Natural killer cell (primary cell): ENCODE results near the gene HEATR3. TPM values are rescaled to one million over a fixed set of nuclear protein-coding genes. Genes with fewer than 3 reads are reported as not detected.
"Not testable (repeated sequence)": the region's sequence is repeated elsewhere in the genome, so short reads cannot be mapped to it uniquely, and the experiment has no call there.

Experiments used
- ATAC-seq, 3 donors: fragments of 150-1000 bp in 2 of 3; fragments of 200-7000 bp in 1 of 3; cut with Tn5 transposase; 1 replicate in 1 of 3; 2 replicates in 2 of 3; pipeline ENCODE4 v1.10.0; 2021; ENCODE audit warnings: mild to moderate bottlenecking in 2 of 3, moderate library complexity in 2 of 3
- DNase-seq, 2 donors: peaks; one replicate each; pipeline versions ENCODE4 v3.0.0 to v3.0.0-alpha.2; 2013 to 2021; ENCODE audit warnings: mixed read lengths in 1 of 2
- H3K27ac ChIP-seq: one replicate; pipeline ENCODE4 v1.5.1; 2013; ENCODE audit warnings: mild to moderate bottlenecking, low read length
- H3K27me3 ChIP-seq: one replicate; pipeline ENCODE4 v1.6.1; 2013; ENCODE audit warnings: low read length; ENCODE audit not compliant: control insufficient read depth, insufficient read depth
- H3K36me3 ChIP-seq: one replicate; pipeline ENCODE4 v1.6.1; 2013; ENCODE audit warnings: low read length; ENCODE audit not compliant: control insufficient read depth, insufficient read depth
- H3K4me1 ChIP-seq: one replicate; pipeline ENCODE4 v1.6.1; 2013; ENCODE audit warnings: low read length; ENCODE audit not compliant: control insufficient read depth, insufficient read depth
- H3K4me3 ChIP-seq: one replicate; pipeline ENCODE4 v1.5.1; 2013; ENCODE audit warnings: low read length
- H3K9me3 ChIP-seq: one replicate; pipeline ENCODE4 v1.6.1; 2013; ENCODE audit warnings: low read length; ENCODE audit not compliant: control insufficient read depth, insufficient read depth
- H3K27ac Mint-ChIP-seq, 2 donors: one replicate each; pipeline ENCODE4 v1.8.0; 2022; ENCODE audit warnings: mild to moderate bottlenecking in 2 of 2, mixed read lengths in 2 of 2, moderate library complexity in 1 of 2
- H3K27me3 Mint-ChIP-seq, 2 donors: one replicate each; pipeline ENCODE4 v1.8.0; 2022; ENCODE audit warnings: low read depth in 2 of 2, mixed read lengths in 2 of 2
- H3K36me3 Mint-ChIP-seq: one replicate; pipeline ENCODE4 v1.8.0; 2022; ENCODE audit warnings: mixed read lengths
- H3K4me1 Mint-ChIP-seq, 2 donors: one replicate each; pipeline ENCODE4 v1.8.0; 2022; ENCODE audit warnings: mixed read lengths in 2 of 2
- H3K4me3 Mint-ChIP-seq: one replicate; pipeline ENCODE4 v1.8.0; 2022; ENCODE audit warnings: mild to moderate bottlenecking, moderate library complexity, mixed read lengths
- H3K9me3 Mint-ChIP-seq, 2 donors: one replicate each; pipeline ENCODE4 v1.8.0; 2022; ENCODE audit warnings: mixed read lengths in 2 of 2
- WGBS: methylation state at CpG from one replicate; pipeline ENCODE4 v1.1.7; 2013; ENCODE audit warnings: missing lambda C conversion rate; ENCODE audit not compliant: insufficient coverage; 5-methylcytosine and 5-hydroxymethylcytosine counted together
- intact Hi-C: fragments of 100-400 bp; cut with micrococcal nuclease; formaldehyde crosslinking; loops from one replicate; pipeline ENCODE4 v1.14.2; 2022
- total RNA-seq, 4 donors: library from RNA; stranded (reverse); fragments of 120-200 nt in 1 of 4; gene quantifications; one replicate each; pipeline versions ENCODE4 v1.2.3 to v1.2.4, GENCODE V29; 2013 to 2022
- TF ChIP-seq, protein P1 (sequence below): fragments of 200-600 bp; IDR thresholded peaks from one replicate; pipeline ENCODE4 v1.8.0; 2022; ENCODE audit warnings: antibody characterized with exemption

The HEATR3 gene
- total RNA-seq, 3 donors from 2014 or later (not counting 1 experiment from before 2014, with no cell fraction given) = 14.6 to 25.0 (median 21.4) TPM

DNA sequence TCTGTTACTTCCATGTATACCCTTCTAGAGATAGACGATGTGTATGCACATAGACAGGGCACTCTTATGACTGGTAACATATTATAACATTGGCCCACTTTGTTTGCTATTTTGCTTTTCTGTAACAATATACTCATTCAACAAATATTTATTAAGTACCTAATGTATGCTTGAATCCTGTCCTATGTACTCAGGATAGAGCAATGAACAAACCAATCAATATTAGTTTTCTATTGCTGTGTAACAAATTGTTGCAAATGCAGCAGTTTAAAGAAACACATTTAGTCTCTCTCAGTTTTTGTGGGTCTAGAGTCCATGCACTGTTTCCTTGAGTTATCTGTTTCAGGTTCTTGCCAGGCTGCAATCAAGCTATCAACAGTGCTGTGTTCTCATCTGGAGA is 57.6 kb downstream of the HEATR3 start:
- no peaks in the 10 kb centered on the region for H3K36me3 Mint-ChIP-seq
- DNase-seq (no peak), ATAC-seq (no peak)
- Histone ChIP-seq H3K9me3 (no peaks in the 10 kb centered on the region), H3K4me3 (no peak overlapping the region), H3K27ac (no peak overlapping the region), H3K27me3 (no peaks in the 10 kb centered on the region), H3K4me1 (no peaks in the 10 kb centered on the region), H3K36me3 (no peaks in the 10 kb centered on the region)
- WGBS = 100% methylated on average over 1 of the region's 1 CpG
- TF ChIP-seq, protein P1, sequence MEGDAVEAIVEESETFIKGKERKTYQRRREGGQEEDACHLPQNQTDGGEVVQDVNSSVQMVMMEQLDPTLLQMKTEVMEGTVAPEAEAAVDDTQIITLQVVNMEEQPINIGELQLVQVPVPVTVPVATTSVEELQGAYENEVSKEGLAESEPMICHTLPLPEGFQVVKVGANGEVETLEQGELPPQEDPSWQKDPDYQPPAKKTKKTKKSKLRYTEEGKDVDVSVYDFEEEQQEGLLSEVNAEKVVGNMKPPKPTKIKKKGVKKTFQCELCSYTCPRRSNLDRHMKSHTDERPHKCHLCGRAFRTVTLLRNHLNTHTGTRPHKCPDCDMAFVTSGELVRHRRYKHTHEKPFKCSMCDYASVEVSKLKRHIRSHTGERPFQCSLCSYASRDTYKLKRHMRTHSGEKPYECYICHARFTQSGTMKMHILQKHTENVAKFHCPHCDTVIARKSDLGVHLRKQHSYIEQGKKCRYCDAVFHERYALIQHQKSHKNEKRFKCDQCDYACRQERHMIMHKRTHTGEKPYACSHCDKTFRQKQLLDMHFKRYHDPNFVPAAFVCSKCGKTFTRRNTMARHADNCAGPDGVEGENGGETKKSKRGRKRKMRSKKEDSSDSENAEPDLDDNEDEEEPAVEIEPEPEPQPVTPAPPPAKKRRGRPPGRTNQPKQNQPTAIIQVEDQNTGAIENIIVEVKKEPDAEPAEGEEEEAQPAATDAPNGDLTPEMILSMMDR = no peak
- H3K9me3 Mint-ChIP-seq = no peaks in the 10 kb centered on the region
- peaks cover 0 to 9% of the 10 kb centered on the region in 2 donors for H3K27me3 Mint-ChIP-seq
- no peak overlapping the region for H3K27ac Mint-ChIP-seq
- no peak overlapping the region for H3K4me3 Mint-ChIP-seq
- intact Hi-C loops = no loop called here
- no peaks in the 10 kb centered on the region for H3K4me1 Mint-ChIP-seq

DNA sequence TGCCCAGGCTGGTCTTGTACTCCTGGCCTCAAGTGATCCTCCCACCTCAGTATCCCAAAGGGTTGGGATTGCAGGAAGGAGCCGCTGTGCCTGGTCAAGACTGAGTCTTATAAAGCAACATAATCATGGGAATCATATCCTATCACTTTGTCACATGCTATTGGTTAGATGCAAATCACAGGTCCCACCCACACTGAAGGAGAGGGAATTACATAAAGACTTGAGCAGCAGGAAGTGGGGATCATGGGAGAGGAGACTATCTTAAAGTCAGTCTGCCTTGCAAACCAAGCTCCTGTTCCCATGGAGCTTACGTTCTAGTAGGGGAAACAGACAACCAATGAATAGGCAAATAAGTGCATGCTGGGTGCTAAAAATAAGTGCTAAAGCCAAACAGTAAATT is 59.0 kb downstream of the HEATR3 start:
- Histone ChIP-seq H3K27ac (no peak overlapping the region), H3K27me3 (no peaks in the 10 kb centered on the region), H3K4me1 (no peaks in the 10 kb centered on the region), H3K4me3 (no peak overlapping the region), H3K36me3 (no peaks in the 10 kb centered on the region), H3K9me3 (no peaks in the 10 kb centered on the region)
- no peaks in the 10 kb centered on the region for H3K36me3 Mint-ChIP-seq
- no peaks in the 10 kb centered on the region for H3K4me1 Mint-ChIP-seq
- WGBS = 82% methylated on average over 2 of the region's 2 CpGs
- no peaks in the 10 kb centered on the region for H3K9me3 Mint-ChIP-seq
- intact Hi-C loops = no loop called here
- no peak for ATAC-seq
- H3K27ac Mint-ChIP-seq = no peak overlapping the region
- no peak overlapping the region for H3K4me3 Mint-ChIP-seq
- no peak for DNase-seq
- peaks cover 0 to 14% of the 10 kb centered on the region in 2 donors for H3K27me3 Mint-ChIP-seq
- TF ChIP-seq, protein P1 = no peak

DNA sequence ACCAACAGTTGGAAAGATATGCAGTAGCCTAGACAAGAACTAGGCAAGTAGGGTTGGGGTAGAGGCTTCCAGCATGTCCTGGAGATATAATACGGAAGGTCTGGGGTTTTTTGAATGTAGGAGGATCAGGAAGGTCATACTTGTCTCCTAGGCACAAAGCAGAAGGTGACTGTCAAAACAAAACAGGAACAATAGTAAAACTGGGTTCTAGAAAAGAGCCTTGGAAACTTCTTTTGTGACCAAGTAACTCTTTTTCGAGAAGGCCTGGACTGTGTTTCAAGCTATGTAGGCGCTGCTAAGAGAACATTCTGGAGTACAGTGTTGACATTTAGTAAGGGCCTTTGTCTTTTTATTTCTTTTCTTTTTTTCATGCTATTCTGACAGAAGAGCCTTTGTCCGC is 60.4 kb downstream of the HEATR3 start:
- Mint-ChIP-seq H3K36me3 (no peaks in the 10 kb centered on the region), H3K9me3 (no peaks in the 10 kb centered on the region), H3K4me3 (no peak overlapping the region), H3K27ac (no peak overlapping the region), H3K4me1 (no peaks in the 10 kb centered on the region), H3K27me3 (peaks cover 0 to 14% of the 10 kb centered on the region in 2 donors)
- ATAC-seq (no peak), DNase-seq (no peak)
- TF ChIP-seq, protein P1 = no peak
- 95% methylated on average over 4 of the region's 4 CpGs for WGBS
- no peaks in the 10 kb centered on the region for H3K36me3 ChIP-seq
- no peaks in the 10 kb centered on the region for H3K9me3 ChIP-seq
- no peaks in the 10 kb centered on the region for H3K27me3 ChIP-seq
- no peak overlapping the region for H3K27ac ChIP-seq
- intact Hi-C loops = no loop called here
- H3K4me3 ChIP-seq = no peak overlapping the region
- no peaks in the 10 kb centered on the region for H3K4me1 ChIP-seq

DNA sequence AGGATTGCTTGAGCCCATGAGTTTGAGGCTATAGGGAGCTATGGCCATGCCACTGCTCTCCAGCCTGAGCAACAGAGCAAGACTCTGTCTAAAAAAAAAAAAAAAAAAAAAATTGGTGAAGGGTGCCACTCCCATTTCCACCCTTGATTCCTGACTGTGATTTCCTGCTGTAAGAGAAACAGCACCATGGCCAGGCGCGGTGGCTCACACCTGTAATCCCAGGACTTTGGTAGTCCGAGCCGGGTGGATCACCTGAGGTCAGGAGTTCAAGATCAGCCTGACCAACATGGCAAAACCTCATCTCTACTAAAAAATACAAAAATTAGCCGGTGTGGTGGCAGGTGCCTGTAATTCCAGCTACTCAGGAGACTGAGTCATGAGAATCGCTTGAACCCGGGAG is 66.8 kb downstream of the HEATR3 start:
- H3K4me1 Mint-ChIP-seq, H3K27me3 ChIP-seq, H3K4me1 ChIP-seq, ATAC-seq, H3K4me3 Mint-ChIP-seq, intact Hi-C loops, DNase-seq, H3K9me3 ChIP-seq, H3K4me3 ChIP-seq, H3K36me3 ChIP-seq, H3K27ac Mint-ChIP-seq, H3K27ac ChIP-seq, H3K36me3 Mint-ChIP-seq, H3K27me3 Mint-ChIP-seq, H3K9me3 Mint-ChIP-seq: not testable (repeated sequence)
- WGBS = 97% methylated on average over 7 of the region's 7 CpGs
